GM19025 (cell line): Measurements from ENCODE around the gene MYO9B.

Source experiments
- ATAC-seq: cut with Tn5 transposase; IDR thresholded peaks from one replicate; pipeline ENCODE4 v1.9.1; 2021; ENCODE audit warnings: mild to moderate bottlenecking, low read depth, moderate library complexity; ENCODE audit not compliant: unreplicated experiment

Gene MYO9B

GRCh38 chr19:17256130-17256529, 180.6 kb downstream of the MYO9B start:
- no peak for ATAC-seq

- ATAC-seq = no peak
Observed at GRCh38 chr19:17259118-17259780, 183.7 kb downstream of the MYO9B start.

DNA sequence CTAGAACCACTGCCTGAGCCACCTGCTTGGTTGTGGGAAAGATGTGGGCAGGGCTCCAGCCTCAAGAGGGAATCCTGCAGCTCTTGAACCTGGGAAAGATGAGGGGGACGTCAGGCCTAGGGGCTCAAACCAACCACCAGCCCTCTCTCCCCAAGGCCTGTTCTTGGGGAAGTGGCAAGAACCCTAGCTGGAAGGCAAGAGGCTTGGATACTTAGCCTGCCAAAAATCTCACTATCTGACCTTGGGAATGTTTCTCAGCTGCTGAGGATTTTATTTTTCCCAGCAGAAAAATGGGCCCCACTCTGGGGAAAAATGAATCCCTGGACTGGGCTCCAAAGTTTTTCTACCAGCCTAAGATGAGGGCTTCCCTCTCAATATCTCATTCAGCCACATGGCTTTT, 184.4 kb downstream of the MYO9B start:
- ATAC-seq = no peak

DNA sequence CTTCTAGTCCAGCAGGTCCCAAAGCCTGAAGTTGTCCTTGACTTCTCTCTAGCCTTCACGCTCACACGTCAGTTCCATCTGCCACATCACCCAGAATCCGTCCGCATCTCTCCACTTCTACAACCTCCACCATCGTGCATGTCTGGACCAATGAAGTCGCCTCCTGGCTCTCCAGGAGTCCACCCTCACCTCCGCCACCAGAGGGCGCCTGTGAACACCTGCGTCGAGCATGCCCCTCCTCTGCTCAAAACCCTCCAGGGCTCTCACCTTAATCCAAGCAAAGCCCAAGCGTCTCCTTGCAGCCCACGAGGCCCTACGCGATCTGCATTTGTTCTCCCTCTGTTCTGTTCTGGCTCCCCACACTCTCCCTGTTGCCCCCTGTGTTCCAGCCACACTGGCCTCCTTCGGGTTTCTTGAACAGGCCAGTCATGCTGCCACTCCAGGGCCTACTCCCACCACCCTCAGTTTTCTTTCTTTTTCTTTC, 185.3 kb downstream of the MYO9B start:
- peak; percentile 70 for ATAC-seq

- ATAC-seq = no peak
Observed at GRCh38 chr19:17262557-17262956, 187.0 kb downstream of the MYO9B start.
